Measurements from ENCODE around the gene KIF24.
"Not testable (repeated sequence)": the region's sequence is repeated elsewhere in the genome, so short reads cannot be mapped to it uniquely, and the experiment has no call there.

KIF24 gene, protein sequence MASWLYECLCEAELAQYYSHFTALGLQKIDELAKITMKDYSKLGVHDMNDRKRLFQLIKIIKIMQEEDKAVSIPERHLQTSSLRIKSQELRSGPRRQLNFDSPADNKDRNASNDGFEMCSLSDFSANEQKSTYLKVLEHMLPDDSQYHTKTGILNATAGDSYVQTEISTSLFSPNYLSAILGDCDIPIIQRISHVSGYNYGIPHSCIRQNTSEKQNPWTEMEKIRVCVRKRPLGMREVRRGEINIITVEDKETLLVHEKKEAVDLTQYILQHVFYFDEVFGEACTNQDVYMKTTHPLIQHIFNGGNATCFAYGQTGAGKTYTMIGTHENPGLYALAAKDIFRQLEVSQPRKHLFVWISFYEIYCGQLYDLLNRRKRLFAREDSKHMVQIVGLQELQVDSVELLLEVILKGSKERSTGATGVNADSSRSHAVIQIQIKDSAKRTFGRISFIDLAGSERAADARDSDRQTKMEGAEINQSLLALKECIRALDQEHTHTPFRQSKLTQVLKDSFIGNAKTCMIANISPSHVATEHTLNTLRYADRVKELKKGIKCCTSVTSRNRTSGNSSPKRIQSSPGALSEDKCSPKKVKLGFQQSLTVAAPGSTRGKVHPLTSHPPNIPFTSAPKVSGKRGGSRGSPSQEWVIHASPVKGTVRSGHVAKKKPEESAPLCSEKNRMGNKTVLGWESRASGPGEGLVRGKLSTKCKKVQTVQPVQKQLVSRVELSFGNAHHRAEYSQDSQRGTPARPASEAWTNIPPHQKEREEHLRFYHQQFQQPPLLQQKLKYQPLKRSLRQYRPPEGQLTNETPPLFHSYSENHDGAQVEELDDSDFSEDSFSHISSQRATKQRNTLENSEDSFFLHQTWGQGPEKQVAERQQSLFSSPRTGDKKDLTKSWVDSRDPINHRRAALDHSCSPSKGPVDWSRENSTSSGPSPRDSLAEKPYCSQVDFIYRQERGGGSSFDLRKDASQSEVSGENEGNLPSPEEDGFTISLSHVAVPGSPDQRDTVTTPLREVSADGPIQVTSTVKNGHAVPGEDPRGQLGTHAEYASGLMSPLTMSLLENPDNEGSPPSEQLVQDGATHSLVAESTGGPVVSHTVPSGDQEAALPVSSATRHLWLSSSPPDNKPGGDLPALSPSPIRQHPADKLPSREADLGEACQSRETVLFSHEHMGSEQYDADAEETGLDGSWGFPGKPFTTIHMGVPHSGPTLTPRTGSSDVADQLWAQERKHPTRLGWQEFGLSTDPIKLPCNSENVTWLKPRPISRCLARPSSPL (N-terminal part only)

DNA sequence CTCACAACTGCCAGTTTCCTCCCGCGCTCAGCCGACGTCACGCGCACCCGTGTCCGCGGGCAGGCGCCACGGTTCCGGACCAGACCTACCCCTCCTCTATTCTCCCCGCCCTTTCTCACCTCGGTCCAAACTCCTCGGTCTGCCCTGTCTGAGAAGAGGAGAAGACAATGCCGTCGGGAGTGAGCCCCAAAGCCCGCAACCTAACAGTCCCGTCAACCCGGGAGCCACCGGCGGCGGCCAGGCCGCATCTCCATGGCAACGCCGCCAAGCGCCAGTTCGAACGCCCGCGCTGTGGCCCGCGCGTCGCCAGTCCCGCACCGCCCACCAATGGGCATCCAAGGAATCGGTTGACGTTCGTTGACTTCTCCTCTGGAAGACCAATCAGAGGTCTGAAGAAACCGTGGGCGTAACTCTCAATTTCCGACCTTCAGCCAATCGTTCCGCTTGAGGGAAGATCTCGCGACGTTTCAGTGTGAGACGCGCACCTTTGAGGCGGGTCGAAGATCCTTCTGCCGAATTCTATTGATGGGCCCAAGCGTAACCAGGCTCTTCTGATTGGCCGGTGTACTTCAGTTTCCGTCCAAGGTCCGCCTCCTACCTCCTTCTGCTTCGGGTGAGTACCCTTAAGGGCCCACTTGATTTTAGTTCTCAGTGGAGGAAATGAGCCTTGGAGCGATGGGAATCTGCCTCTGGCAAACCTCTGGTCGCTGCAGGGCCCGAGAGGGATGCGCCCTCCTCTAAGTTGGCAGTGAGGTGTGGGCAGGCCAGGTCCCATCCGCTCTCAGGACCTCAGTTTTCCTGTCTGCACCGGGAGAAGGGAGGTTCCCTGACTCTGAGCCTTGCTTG, at the start of gene KIF24, which contains the start of gene NUDT2:
TSS of gene KIF24 (minus strand) at position 282 of the 846 bp plus-strand sequence. CDS start 17,922 bp downstream, outside the sequence.
TSS of gene NUDT2 (plus strand) at position 583 of the 846 bp plus-strand sequence. CDS start 9,471 bp downstream, outside the sequence.
- DNase-seq (ENCODE audit: low read depth) = peak; percentile 87

DNA sequence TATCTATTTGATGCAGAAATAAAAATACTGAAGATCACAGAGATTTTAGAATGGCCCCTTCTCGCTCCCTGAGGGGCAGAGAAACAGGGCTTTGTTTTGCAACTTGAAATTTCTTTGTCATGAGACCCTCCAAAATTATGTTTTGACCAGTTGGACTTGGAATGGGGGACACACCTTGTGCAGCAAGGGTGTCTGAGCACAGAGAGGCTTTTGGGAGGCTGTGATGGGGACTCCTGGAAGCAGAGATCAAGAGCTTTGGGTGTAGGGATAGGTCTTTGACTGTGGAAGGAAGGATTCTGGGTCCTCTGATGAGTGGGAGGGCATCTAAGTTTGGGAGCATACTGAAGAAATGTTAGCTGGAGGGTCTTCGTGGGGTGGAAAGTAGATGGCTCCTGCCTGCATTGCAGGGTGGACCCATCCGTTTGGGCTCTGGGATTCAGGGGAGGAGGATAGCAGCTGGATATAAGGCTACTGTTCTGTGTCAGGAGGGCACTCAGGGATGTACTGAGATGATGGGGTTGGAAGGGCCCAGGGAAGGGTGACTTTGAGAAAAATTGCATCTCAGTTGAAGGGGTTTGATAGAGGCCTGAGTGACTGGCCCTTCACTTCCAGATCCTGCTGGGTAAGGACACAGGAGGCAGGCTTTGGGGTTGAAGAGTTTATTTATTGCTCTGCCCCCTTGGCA, 49.5 kb upstream of the KIF24 start:
- no peak for DNase-seq (ENCODE audit: low read depth)

DNA sequence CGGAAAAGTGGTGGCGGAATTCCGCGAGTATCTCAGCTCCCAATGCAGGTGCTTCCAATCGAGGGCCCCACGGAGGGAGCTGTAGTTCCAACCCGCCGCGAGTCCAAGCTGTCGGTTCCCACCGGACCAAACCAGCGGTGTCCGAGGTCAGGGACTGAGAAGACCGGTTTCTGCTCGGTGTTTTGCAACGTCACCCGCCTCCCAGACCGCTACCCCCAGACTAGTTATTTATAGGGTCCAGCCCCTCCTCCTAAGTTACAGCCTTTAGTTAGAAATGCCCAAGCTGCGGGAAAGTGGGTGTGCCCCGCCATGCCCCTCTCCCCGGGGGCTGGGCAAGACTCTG, 48.3 kb upstream of the KIF24 start:
- DNase-seq (ENCODE audit: low read depth) = no peak

DNA sequence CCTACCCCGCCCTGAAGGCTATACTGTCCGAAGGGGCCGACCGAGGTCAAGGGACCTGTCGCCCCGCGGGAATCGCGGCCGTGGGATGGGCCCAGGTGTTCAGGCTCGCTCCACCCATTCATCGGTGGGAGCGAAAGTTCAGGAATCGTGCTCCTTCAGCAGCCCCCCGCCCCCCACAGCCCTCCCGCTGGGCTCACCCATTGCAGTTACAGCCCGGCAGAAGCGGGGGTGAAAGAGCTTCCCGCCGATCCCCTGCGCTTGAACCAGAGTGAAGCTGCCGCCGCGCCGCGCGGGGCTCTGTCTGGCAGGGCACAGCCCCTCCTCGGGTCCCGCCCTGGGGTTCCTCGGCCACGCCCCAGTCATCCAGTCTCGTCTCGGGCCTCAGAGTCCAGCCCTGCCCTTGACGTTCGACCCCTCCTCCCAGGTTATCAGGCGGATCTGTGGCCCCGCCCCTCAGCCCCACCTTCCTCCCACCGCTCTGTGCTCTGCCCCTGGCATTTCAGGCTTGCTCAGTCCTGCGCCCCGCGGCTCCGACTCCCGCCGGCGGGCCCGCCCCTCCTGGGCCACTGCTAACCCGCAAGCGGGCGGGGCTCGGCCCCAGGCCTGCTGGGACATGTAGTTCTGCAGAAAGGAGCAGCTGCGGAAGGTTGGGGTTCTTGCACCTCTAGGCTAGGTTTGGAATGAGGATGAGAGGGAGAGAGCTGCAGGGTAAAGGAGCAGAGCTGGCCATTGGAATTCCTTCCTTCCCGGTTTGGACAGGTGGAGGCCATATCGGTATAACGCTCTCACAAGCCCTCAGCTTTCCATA, 47.7 kb upstream of the KIF24 start, which contains the start of gene MYORG:
TSS of gene MYORG (minus strand) at position 303 of the 808 bp plus-strand sequence. CDS start 3,955 bp downstream, outside the sequence.
- peak; percentile 92 for DNase-seq (ENCODE audit: low read depth)

DNA sequence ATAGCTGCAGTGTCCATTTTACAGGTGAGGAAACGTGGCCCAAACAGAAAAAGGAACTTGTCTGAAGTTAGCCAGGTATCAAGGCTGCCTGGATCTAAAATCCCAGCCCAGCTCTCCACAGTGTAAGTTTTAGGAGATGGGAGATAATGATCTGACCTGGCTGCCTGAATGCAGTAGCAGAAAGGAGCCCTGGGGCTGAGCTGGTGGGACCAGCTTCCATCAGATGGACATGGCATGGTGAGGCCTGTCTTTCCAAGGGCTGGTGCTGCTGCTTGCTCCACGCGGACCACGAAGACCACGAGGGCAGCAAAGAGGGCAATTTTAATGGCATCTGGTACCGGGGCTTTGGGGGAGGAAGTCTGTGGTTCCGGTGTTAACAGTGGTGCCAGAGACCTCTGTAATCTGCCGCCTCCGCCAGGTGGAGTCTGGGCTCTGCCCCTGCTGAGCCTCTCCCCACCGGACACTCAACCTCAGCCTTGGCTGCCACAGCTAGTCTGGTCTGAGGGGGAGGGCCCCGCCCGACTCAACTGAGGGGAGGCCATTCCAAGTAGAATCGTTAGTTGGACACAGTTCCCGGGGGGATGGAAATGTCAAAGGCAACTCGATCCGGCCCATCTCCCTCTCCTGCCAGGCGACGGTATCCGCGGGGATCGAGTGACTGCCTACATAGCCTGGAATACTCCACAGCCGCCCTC, 47.0 kb upstream of the KIF24 start:
- peak; percentile 29 for DNase-seq (ENCODE audit: low read depth)

DNA sequence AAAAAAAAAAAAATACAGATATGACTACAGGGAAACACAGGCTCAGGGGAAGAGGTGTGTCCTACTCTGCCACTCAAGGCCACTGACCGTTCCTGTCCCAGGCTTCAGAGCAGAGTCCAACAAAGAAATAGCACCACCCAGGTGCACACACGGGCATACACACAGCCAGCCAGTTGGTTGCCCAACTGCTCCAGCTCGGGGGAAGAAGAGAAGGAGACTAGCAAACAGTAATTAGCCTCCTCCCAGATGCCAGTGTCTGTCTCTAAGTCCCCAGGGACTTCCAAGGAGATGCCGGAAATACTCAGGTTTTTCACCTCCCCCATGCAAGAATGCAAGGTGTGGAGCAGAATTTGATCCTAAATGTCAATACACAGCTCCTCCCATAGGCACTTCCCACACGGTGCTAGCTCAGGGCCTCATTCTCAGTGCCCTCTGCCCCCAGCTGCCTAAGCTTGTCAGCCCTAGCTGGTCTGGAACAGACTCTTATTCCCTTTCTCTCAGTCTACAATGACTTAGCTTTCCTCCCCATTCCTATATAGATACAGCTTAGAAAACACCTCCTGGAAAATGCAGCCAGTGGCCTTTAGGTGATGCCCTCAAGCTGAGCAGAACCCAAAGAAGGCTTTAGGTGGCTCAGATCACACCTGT, 46.0 kb upstream of the KIF24 start:
- no peak for DNase-seq (ENCODE audit: low read depth)

DNA sequence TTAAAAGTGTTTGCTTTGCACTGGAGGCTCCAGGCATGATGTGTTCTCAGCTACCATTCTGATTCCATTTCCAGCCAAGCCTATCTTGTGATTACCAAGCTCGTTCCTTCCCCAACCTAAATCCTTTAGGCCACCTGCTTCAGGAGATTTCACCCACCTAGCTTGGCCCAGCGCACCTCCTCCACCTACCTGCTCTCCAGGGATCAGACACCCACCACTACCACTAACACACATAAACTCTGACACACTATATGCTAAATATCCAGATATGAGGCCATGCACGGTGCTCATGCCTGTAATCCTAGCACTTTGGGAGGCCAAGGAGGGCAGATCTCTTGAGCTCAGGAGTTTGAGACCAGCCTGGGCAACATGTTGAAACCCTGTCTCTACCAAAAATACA, 45.3 kb upstream of the KIF24 start:
- no peak for DNase-seq (ENCODE audit: low read depth)

DNA sequence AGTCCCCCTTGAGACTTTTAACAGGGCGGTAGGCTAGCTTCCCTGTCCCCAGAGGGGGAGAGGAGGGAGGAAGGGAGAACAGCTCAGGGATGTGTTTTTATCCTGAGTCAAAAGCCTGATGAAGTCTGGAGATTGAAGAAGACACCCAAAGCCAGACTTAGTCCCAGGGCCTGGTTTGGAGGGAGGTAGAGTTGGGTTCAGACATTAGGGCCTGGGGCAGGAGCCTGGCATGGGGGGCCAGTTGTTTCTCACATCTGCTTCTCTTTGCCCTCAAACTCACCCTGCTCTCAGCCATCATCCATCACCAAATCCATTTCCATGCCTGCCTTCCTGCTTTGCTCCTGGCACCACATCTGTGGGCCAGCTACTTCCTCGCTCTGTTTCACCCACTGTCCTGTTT, 44.7 kb upstream of the KIF24 start:
- DNase-seq (ENCODE audit: low read depth) = no peak

DNA sequence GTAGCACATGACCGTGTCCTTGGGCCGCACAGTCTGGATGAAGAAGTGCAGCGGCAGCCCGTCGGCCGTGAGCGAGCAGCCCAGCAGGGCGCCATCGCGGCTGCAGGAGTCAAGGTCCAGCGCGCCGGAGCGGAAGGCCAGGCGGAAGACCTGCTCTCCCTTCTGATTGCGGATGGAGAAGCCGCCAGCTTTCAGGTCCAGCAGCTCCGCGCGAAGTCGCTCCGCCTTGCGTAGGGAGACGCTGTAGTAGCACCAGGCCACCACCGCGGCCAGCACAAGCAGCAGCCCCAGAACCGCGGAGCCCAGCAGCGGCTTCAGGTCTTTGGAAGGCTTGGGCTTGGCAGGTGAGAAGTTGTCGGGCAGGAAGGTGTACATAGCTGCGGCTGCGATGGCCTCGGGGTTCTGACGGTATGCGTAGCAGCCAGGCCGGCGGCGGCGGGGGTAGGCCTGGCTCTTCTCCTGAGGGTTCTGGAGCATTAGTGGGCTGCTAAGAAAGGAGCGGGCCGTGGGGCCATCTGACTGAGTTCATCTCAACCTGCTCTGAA, 43.5 kb upstream of the KIF24 start:
- DNase-seq (ENCODE audit: low read depth) = no peak

DNA sequence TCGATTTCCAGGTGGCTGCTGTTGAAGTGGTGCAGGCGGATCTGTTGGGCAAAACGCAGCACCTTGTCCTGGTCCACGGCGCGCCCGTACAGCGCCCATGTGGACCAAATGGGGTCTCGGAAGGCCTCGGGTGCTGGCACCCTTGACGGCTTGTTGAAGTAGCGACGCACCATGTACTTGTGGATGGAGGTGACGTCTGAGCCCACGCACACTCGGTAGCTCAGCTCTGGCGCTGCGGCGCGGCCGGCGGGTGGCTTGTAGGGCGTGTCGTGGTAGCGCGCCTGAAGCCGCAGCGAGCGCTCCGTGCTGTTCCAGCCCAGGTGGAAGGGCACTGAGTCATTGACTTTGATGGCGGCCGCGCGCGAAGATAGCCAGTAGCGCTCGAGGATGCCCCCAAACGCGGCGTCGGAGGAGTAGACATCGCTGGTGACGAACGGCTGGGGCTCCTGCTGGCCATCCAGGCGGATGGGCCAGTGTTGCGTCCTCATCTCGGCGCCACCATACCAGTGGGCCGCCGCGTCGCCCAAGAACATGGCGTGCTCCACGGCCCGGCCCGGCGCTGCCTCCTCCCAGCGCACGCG, 42.9 kb upstream of the KIF24 start:
- DNase-seq (ENCODE audit: low read depth) = no peak

DNA sequence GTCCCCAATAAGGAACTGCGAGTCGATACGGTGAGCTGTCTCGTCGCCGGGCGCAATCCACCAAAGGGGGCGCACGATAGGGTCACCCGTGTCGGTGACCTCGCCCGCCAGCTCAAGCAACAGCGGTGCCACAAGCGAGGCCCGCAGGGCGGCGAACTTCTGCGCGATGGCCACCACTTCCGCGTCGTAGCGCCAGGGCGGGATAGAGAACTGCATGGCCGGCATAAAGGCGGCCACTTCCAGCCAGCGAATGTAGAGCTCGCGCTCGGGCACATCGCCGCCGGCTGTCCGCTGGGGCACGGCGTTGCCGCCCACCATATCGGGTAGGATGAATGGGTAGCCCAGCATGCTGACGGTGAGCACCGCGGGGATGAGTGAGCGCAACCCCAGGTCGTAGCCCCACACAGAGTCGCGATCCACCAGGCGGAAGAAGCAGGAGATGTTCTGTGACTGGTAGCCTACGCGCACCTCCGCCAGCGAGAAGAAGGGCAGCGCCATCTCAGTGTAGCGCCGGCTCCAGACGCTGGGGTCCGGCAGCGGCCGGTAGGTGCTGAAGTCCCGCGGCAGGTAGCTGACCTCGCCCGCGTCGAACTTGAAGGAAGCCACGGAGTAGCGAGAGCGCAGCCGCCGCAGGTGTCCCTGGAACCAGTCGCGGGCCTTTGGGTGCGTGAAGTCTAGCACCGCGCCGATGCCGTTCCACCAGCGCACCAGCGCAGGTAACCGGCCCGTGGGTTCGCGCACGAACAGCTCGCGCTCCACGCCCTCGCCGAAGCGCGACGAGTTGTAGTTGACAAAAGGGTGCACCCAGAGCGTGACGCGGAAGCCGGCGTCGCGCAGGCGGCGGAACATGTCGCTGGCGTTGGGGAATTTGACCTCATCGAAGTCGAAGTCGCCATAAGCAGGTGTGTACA, 42.2 kb upstream of the KIF24 start:
- no peak for DNase-seq (ENCODE audit: low read depth)

DNA sequence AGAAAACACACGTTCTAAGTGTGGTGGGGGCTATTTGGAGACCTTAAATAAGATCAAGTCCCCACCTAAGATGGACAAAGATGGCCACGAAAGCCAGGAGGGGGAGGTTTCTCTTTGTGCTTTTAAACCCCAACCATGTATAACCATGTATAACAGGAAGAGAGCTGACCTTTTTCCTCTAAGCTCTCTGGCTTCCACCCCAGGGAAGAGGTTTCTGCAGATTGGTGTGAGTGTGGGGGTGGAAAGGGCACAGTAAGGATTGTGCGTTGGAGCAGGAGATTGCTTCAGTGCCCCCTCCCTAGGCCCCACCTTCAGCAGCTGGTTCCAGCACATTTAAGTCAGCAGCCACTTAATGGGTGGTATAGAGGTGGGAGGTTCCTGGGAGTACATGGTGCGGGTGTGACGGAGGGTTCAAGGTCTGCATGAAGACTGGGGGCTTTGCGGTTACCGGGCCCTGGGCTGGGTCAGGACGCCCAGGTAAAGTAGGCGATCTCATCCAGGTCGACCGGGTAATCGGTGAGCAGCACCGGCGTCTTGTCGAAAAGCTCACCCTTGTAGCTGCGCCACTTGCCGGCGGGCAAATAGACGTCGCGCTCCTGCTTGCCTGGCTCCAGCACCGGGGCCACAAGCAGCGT, 41.4 kb upstream of the KIF24 start:
- DNase-seq (ENCODE audit: low read depth) = no peak

DNA sequence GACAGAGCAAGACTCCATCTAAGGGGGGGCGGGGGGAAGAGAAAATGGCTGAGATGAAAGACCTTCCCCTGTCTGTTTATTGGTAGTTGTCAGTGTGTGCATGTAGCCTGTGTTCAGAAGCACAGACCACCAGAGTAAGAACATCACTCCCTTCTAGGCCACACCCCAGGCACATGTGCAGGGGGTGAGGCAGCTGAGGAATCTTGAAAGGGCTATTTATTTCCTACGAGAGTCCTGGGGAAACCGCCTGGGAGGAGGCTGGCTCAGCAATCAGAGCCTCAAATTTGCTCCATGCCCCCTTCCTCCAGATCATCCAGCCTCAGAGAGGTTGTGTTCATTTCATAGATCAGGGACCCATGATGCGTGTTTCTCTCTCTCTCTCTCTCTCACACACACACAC, 40.6 kb upstream of the KIF24 start:
- DNase-seq (ENCODE audit: low read depth) = no peak

DNA sequence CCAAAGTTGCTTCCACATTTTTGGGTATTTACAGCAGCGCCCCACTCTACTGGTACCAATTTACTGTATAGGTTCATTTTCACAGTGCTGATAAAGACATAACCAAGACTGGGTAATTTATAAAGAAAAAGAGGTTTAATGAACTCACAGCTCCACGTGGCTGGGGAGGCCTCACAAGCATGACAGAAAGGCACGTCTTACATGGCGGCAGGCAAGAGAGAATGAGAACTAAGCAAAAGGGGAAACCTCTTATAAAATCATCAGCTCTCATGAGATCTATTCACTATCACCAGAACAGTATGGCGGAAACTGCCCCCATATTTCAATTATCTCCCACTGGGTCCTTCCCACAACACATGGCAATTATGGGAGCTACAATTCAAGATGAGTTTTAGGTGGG, 39.7 kb upstream of the KIF24 start:
- DNase-seq (ENCODE audit: low read depth) = not testable (repeated sequence)

DNA sequence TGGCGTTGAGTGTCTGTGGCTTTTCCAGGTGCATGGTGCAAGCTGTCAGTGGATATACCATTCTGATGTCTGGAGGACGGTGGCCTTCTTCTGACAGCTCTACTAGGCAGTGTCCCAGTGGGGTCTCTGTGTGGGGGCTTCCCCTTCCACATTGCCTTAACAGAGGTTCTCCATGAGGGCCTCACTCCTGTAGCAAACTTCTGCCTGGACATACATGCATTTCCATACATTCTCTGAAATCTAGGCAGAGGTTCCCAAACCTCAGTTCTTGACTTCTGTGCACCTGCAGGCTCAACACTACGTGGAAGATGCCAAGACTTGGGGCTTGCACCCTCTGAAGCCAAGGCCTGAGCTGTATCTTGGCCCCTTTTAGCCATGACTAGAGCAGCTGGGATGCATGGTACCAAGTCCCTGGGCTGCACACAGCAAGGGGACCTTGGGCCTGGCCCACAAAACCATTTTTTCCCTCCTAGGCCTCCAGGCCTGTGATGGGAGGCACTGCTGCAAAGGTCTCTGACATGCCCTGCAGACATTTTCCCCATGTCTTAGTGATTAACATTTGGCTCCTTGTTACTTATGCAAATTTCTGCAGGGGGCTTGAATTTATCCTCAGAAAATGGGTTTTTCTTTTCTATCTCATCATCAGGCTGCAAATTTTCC, 38.8 kb upstream of the KIF24 start:
- DNase-seq (ENCODE audit: low read depth) = not testable (repeated sequence)

DNA sequence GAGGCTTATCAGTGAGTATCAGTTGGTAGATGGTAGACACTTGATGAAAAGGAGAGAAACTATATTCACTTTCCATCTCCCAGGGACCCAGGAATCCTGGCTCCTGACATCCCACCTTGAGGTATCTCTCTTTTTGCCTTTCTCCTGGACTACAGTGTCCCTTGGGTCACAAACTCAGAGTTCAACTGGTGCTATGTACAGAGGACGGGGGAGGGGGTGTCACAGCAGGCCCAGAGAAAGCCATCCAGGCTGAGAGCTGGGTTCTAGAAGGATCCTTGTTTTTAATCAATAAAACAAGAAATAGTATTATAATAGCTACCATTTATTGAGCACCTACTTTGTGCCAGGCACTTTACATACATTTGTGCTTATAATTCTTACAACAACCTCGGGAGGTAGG, 37.3 kb upstream of the KIF24 start:
- DNase-seq (ENCODE audit: low read depth) = no peak

All from activated T-cell treated with anti-CD3 and anti-CD28 coated beads for 1 hour (primary cell).